Activated T-helper 1 cell treated with anti-CD3 and anti-CD28 coated beads, Interleukin-12 subunit alpha, Interleukin-12 subunit beta, Interleukin-2, Interleukin-4 antibody, amounts not matched to agents 30 ng/mL and 10 ng/mL and 1 ng/mL, durations not matched to agents 14 hours and 24 hours and 36 hours (primary cell): Measurements from ENCODE around the gene MSH5. TPM values are rescaled to one million over a fixed set of nuclear protein-coding genes. Genes with fewer than 3 reads are reported as not detected.

Source experiments
- DNase-seq: peaks from one replicate; pipeline ENCODE4 v3.0.0; 2021; ENCODE audit warnings: low spot score
- H3K27ac Mint-ChIP-seq: one replicate; pipeline ENCODE4 v1.8.0; 2021; ENCODE audit warnings: mild to moderate bottlenecking, mixed read lengths
- H3K27me3 Mint-ChIP-seq: one replicate; pipeline ENCODE4 v1.8.0; 2022; ENCODE audit warnings: mild to moderate bottlenecking, moderate library complexity, mixed read lengths; ENCODE audit not compliant: insufficient read depth
- H3K36me3 Mint-ChIP-seq: one replicate; pipeline ENCODE4 v1.8.0; 2021; ENCODE audit warnings: low read depth, mixed read lengths
- H3K4me1 Mint-ChIP-seq: one replicate; pipeline ENCODE4 v1.8.0; 2021; ENCODE audit warnings: low read depth, mixed read lengths
- H3K4me3 Mint-ChIP-seq: one replicate; pipeline ENCODE4 v1.8.0; 2021; ENCODE audit warnings: mild to moderate bottlenecking, moderate library complexity, mixed read lengths
- H3K9me3 Mint-ChIP-seq: one replicate; pipeline ENCODE4 v1.8.0; 2021; ENCODE audit warnings: mixed read lengths
- intact Hi-C: fragments of 100-400 bp; cut with micrococcal nuclease; formaldehyde crosslinking; loops from one replicate; pipeline ENCODE4 v1.15.1; 2024
- total RNA-seq: library from RNA; stranded (reverse); gene quantifications from 2 replicates; pipeline ENCODE4 v1.2.3, GENCODE V29; 2022

The MSH5 gene
- total RNA-seq, 1 donor from 2014 or later, result 83.4 TPM

GRCh38 chr6:31760790-31761189, 21.0 kb downstream of the MSH5 start:
- Mint-ChIP-seq H3K4me1 (no peaks in the 10 kb centered on the region), H3K4me3 (no peak overlapping the region), H3K36me3 (peaks cover 30% of the 10 kb centered on the region), H3K27me3 (no peaks in the 10 kb centered on the region), H3K9me3 (no peaks in the 10 kb centered on the region), H3K27ac (no peak overlapping the region)
- intact Hi-C loops, result no loop called here
- DNase-seq, result no peak

- intact Hi-C loops, result no loop called here
- Mint-ChIP-seq H3K4me1 (no peaks in the 10 kb centered on the region), H3K27ac (no peak overlapping the region), H3K9me3 (no peaks in the 10 kb centered on the region), H3K27me3 (no peaks in the 10 kb centered on the region), H3K36me3 (peaks cover 30% of the 10 kb centered on the region), H3K4me3 (no peak overlapping the region)
- no peak for DNase-seq
Measured at GRCh38 chr6:31761343-31761742, 21.5 kb downstream of the MSH5 start.

GRCh38 chr6:31762356-31762755, 22.6 kb downstream of the MSH5 start, which contains the start of gene SAPCD1:
TSS of gene SAPCD1 (plus strand) at chr6:31762656. CDS start at chr6:31763055, 399 bp downstream.
- intact Hi-C loops, result no loop called here
- DNase-seq, result no peak
- Mint-ChIP-seq H3K4me3 (no peak within 1 kb of the TSS), H3K27ac (peak within 1 kb of the TSS; percentile 70), H3K36me3 (peaks cover 30% of the 10 kb centered on the region), H3K4me1 (no peaks in the 10 kb centered on the region), H3K27me3 (no peaks in the 10 kb centered on the region), H3K9me3 (no peaks in the 10 kb centered on the region)

DNA sequence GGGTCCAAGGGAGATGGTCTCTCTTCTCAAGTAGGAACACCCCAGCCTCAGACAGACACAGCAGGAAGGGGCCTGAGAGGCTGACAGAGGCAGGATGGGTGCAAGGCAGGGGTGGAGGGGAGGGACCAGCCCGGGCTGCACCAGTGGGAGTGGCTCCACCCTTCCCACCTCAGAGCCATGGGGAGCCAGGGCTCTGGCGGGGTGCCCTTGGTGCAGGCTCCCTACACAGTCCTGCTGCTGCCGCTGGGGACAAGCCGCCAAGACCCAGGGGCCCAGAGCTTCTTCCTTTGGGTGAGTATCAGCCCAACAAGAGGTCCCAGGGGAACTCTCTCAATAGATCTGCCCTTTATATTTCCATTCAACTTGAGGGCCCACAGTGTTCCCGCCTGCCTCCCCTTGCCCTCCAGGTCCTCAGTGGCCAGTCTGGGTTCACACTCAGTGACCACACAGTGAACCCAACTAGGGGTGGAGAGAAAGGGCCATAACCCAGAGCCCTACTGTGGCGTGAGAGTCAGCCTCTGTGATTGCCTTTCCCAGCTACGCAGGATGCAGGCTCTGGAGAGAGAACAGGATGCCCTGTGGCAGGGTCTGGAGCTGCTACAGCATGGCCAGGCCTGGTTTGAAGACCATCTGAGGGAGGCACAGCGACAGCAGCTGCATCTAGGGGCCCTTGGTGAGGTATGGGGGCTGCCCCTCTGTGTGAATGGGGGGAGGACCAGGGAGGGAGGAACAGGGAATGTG, 23.2 kb downstream of the MSH5 start:
- Mint-ChIP-seq H3K4me1 (peaks cover under 1% of the 10 kb centered on the region), H3K4me3 (no peak overlapping the region), H3K27me3 (no peaks in the 10 kb centered on the region), H3K36me3 (peaks cover 31% of the 10 kb centered on the region), H3K27ac (no peak overlapping the region), H3K9me3 (no peaks in the 10 kb centered on the region)
- intact Hi-C loops, result no loop called here
- no peak for DNase-seq

DNA sequence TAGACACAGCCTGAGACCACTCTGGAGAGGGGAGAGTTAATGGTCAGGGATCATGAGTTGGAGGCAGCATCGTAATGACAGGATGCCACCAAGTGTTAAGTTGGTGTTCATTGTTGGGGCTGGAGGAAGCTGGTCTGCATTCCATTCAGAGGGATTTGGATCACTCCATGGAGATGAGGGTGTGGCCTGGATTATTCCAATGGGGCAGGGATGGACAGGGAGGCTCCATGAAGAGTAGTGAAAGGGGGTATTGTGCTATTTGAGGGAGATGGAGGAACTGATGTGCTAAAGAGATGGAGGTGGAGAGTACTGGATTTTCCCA, 23.8 kb downstream of the MSH5 start:
- Mint-ChIP-seq H3K36me3 (peaks cover 28% of the 10 kb centered on the region), H3K4me3 (no peak overlapping the region), H3K27me3 (no peaks in the 10 kb centered on the region), H3K4me1 (peaks cover 6% of the 10 kb centered on the region), H3K27ac (no peak overlapping the region), H3K9me3 (no peaks in the 10 kb centered on the region)
- intact Hi-C loops, result no loop called here
- no peak for DNase-seq

DNA sequence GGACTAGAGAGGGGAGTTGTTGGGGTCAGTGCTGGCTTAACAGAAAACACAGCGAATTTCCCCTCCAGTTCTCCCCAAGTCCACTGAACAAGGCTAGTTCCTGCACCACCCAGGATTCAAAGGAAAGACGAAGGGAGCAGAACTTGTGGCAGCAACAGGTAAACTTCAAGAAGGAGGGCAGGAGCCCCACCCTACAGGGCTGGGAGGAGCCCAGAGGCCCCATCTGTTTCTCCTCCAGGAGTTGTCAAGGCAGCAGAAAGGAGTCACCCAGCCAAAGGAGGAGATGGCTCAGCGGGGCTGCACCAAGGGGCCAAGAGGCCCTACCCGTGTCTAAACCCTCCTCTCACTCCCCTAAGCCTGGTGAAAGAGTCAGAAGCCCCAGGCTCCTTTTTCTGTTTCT, 24.4 kb downstream of the MSH5 start:
- no peak for DNase-seq
- intact Hi-C loops, result no loop called here
- H3K4me3 Mint-ChIP-seq, result no peak overlapping the region
- H3K27ac Mint-ChIP-seq, result no peak overlapping the region
- H3K36me3 Mint-ChIP-seq, result peaks cover 26% of the 10 kb centered on the region
- H3K9me3 Mint-ChIP-seq, result no peaks in the 10 kb centered on the region
- H3K27me3 Mint-ChIP-seq, result no peaks in the 10 kb centered on the region
- peaks cover 12% of the 10 kb centered on the region for H3K4me1 Mint-ChIP-seq

DNA sequence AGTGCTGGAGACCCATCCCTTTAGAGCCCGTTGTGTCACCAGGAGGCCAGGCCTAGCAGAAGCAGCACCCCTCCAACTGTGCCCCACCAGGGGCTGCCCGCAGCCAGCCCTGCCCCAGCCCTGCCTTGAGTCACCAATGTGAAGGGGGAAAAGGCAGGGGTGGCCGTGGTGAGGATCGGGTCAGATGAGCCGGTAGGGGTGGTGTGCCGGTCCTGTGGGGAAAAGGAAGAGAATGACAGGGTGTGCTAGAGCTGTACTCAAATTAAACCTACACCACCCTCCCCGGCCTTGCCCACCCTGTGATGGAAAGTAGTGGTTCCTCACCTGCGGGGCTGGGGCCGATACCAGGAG, 25.7 kb downstream of the MSH5 start:
- peaks cover 21% of the 10 kb centered on the region for H3K4me1 Mint-ChIP-seq
- no peak overlapping the region for H3K4me3 Mint-ChIP-seq
- no peaks in the 10 kb centered on the region for H3K27me3 Mint-ChIP-seq
- intact Hi-C loops, result no loop called here
- no peak overlapping the region for H3K27ac Mint-ChIP-seq
- no peaks in the 10 kb centered on the region for H3K9me3 Mint-ChIP-seq
- DNase-seq, result no peak
- H3K36me3 Mint-ChIP-seq, result peaks cover 25% of the 10 kb centered on the region

DNA sequence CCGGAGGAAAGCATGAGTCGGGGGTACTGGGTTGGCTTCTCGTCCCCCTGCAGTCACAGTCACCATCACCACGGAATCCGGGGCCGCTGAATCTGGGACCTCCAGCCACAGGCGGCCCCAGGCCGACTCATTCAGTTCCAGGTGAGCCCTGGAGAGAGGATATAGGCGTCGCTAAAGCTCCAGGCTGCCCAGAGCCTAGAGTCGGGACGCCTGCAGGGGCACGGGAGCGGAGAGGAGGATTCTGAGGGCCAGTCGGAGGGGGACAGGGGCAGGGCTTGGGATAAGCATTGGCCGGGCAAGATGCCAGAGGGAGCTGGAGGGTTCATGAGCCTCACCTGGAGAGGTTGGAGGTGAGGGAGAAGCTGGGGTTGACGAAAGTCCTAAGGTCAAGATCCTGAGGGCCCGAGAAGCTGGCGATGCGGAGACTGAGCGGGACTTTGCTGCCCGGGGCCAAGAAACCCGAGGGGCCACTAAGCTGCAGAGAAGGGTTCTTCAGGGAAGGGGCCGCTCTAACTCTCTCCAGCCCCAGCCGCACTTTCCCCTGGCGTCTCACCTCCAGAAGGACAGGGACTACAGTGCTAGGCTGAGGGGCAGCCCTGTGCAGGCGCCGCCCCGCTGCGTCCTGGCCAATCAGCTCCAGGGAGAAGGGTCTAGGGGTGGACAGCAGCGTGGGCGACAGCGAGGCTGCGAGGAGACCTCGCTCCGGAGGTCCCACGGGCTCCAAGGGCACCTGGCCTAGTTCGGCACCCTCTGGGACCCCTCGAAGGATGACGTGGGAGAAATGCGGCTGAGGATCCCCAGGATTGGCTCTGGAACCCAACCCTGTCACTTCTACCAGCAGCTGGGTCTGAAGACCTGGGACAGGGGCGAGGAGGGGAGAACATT, 26.3 kb downstream of the MSH5 start:
- H3K27ac Mint-ChIP-seq, result no peak overlapping the region
- H3K4me3 Mint-ChIP-seq, result no peak overlapping the region
- H3K36me3 Mint-ChIP-seq, result peaks cover 20% of the 10 kb centered on the region
- H3K4me1 Mint-ChIP-seq, result peaks cover 22% of the 10 kb centered on the region
- intact Hi-C loops, result no loop called here
- H3K9me3 Mint-ChIP-seq, result no peaks in the 10 kb centered on the region
- DNase-seq, result no peak
- H3K27me3 Mint-ChIP-seq, result no peaks in the 10 kb centered on the region

- Mint-ChIP-seq H3K27me3 (no peaks in the 10 kb centered on the region), H3K4me1 (peaks cover 27% of the 10 kb centered on the region), H3K4me3 (no peak overlapping the region), H3K9me3 (no peaks in the 10 kb centered on the region), H3K27ac (no peak overlapping the region), H3K36me3 (peaks cover 20% of the 10 kb centered on the region)
- intact Hi-C loops, result no loop called here
- DNase-seq, result no peak
Measured at GRCh38 chr6:31767096-31767645, 27.4 kb downstream of the MSH5 start.

DNA sequence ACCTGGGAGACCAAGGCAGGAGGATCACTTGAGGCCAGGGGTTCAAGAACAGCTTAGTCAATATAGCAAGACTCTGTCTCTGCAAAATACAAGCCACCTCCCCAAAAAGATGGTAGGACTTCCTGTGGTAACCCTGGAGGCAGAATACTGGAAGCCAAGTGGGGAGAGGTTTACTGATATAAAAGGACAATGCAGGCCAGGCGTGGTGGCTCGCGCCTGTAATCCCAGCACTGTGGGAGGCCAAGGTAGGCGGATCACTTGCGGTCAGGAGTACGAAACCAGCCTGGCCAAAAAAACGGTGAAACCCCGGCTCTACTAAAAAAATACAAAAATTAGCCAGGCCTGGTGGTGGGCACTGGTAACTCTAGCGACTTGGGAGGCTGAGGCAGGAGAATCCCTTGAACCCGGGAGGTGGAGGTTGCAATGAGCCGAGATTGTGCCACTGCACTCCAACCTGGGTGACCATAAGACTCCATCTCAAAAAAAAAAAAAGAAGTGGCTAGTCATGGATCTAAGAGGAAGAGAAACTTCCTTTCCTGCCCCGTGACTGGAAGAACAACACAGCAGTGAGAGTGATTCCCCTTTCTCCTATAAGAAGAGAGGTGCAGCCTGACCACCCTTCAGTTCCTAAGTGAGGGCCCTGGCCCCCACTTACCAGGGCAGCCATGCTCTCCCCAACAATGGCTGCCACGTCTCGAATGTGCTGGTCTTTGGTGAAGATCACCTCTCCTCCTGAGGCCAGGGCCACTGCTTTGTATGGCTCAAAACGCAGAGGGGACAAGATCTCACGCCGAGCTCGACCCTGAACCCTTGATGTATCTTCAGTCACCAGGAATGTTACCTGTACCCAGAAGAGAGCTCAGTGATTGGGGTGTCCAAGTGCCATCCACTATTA, 28.8 kb downstream of the MSH5 start:
- H3K4me3 Mint-ChIP-seq, result no peak overlapping the region
- DNase-seq, result no peak
- H3K9me3 Mint-ChIP-seq, result no peaks in the 10 kb centered on the region
- H3K27me3 Mint-ChIP-seq, result no peaks in the 10 kb centered on the region
- intact Hi-C loops, result loop anchor here (1.0 kb wide), 2 partner anchors 39 to 88 kb away; partner anchors contain the start of gene DDAH2
- no peak overlapping the region for H3K27ac Mint-ChIP-seq
- peaks cover 27% of the 10 kb centered on the region for H3K4me1 Mint-ChIP-seq
- peaks cover 15% of the 10 kb centered on the region for H3K36me3 Mint-ChIP-seq

DNA sequence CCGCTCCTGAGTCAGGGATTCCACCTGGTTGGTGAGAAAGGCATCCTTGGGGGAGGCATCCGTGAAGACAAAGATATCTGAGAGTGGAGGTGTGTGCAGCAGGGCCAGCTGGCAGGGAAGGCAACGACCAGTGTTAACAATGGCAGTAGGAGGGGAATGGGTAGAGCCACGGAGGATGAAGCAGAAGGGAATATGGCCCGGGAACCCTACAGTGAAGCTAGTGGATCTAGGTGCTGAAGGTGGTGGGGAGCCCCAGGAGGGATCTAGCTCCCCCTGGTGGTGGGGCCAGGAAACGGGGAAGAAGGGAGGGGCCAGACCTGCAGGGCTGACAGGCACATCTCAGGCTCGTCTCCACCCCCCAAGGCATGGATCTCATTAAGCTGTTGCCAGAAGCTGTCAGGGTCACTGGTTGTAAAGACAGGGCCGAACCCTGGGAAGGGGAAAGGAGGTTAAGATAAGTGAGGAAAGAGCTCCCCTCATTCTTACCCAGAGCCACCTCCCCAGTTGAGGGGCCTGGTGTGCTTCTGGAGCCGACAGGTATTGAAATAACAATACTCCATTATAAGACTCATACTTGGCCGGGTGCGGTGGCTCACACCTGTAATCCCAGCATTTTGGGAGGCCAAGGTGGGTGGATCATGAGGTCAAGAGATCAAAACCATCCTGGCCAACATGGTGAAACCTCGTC, 30.0 kb downstream of the MSH5 start:
- H3K4me3 Mint-ChIP-seq, result no peak overlapping the region
- intact Hi-C loops, result loop anchor here (1.0 kb wide), 2 partner anchors 41 to 90 kb away; partner anchors contain the start of gene DDAH2
- peaks cover 27% of the 10 kb centered on the region for H3K4me1 Mint-ChIP-seq
- peak overlapping the region; percentile 3 for H3K27ac Mint-ChIP-seq
- H3K36me3 Mint-ChIP-seq, result peaks cover 13% of the 10 kb centered on the region
- peak; percentile 79 for DNase-seq
- H3K9me3 Mint-ChIP-seq, result no peaks in the 10 kb centered on the region
- no peaks in the 10 kb centered on the region for H3K27me3 Mint-ChIP-seq

DNA sequence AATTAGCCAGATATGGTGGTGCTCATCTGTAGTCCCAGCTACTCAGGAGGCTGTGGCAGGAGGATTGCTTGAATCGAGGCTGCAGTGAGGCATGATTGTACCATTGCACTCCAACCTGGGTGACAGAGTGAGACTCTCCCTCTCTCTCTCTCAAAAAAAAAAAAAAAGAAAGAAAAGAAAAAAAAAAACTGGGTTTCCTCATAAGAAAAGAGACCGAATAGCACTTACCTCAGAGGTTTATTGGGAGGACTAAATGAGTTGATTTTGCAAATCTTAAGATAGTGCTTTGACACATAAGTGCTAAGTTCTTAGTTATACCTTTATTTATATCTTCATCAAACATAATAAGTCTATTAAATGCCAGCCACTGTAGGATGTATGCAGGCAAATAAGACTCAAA, 31.1 kb downstream of the MSH5 start:
- no peaks in the 10 kb centered on the region for H3K9me3 Mint-ChIP-seq
- peak overlapping the region; percentile 76 for H3K27ac Mint-ChIP-seq
- intact Hi-C loops, result no loop called here
- DNase-seq, result no peak
- H3K27me3 Mint-ChIP-seq, result no peaks in the 10 kb centered on the region
- peaks cover 35% of the 10 kb centered on the region for H3K4me1 Mint-ChIP-seq
- peaks cover 16% of the 10 kb centered on the region for H3K36me3 Mint-ChIP-seq
- H3K4me3 Mint-ChIP-seq, result no peak overlapping the region
